HepG2 (cell line): ENCODE measurements around the gene SNAPIN. TPM values are rescaled to one million over a fixed set of nuclear protein-coding genes. Genes with fewer than 3 reads are reported as not detected.

Source experiments
- ATF2 ChIP-seq: sonication (generic); formaldehyde crosslinking; IDR thresholded peaks from 2 replicates; pipeline ENCODE4 v1.4.0; 2020; ENCODE audit warnings: missing genetic modification reagents
- ATM ChIP-seq: fragments of 450-650 bp; IDR thresholded peaks from 2 replicates; pipeline ENCODE4 v1.7.1; 2017; ENCODE audit warnings: mild to moderate bottlenecking, borderline replicate concordance
- BRCA1 ChIP-seq: sonication (generic); formaldehyde crosslinking; IDR thresholded peaks from 2 replicates; pipeline ENCODE4 v1.4.0; 2020; ENCODE audit warnings: missing genetic modification reagents
- CREBL2 ChIP-seq: sonication (generic); formaldehyde crosslinking; IDR thresholded peaks from 2 replicates; pipeline ENCODE4 v1.8.1; 2023; ENCODE audit warnings: missing genetic modification reagents, mild to moderate bottlenecking, borderline replicate concordance
- DDIT3 ChIP-seq: sonication (generic); formaldehyde crosslinking; IDR thresholded peaks from 2 replicates; pipeline ENCODE4 v1.4.0; 2020; ENCODE audit warnings: mild to moderate bottlenecking, missing genetic modification reagents
- FOXO4 ChIP-seq: sonication (generic); formaldehyde crosslinking; conservative IDR thresholded peaks from 2 replicates; pipeline ENCODE4 v1.8.1; 2023; ENCODE audit warnings: missing genetic modification reagents
- MAZ ChIP-seq, 2 experiments: sonication (generic) in 1 of 2; formaldehyde crosslinking in 1 of 2; IDR thresholded peaks; 2 replicates each; pipeline versions ENCODE4 v1.5.0 to v1.6.1; 2012 to 2020; ENCODE audit warnings: low read depth in 2 of 2, mild to moderate bottlenecking in 2 of 2, borderline replicate concordance in 1 of 2, improper control_type of control experiment in 1 of 2, low read length in 1 of 2, missing genetic modification reagents in 1 of 2, moderate library complexity in 1 of 2
- PLSCR1 ChIP-seq: sonication (generic); formaldehyde crosslinking; IDR thresholded peaks from 2 replicates; pipeline ENCODE4 v1.5.0; 2020; ENCODE audit warnings: missing genetic modification reagents, mild to moderate bottlenecking, borderline replicate concordance
- REPIN1 ChIP-seq: sonication (generic); formaldehyde crosslinking; IDR thresholded peaks from 2 replicates; pipeline ENCODE4 v1.8.0; 2022; ENCODE audit warnings: missing genetic modification reagents, low read depth, mild to moderate bottlenecking, borderline replicate concordance
- RXRA ChIP-seq: sonication (generic); formaldehyde crosslinking; IDR thresholded peaks from 2 replicates; pipeline ENCODE4 v1.5.1; 2020; ENCODE audit warnings: missing genetic modification reagents
- SNAPC4 ChIP-seq: sonication (generic); formaldehyde crosslinking; IDR thresholded peaks from 2 replicates; pipeline ENCODE4 v1.4.0; 2020; ENCODE audit warnings: mild to moderate bottlenecking, missing genetic modification reagents
- ZBTB44 ChIP-seq: sonication (generic); formaldehyde crosslinking; IDR thresholded peaks from 2 replicates; pipeline ENCODE4 v1.4.0; 2020; ENCODE audit warnings: missing genetic modification reagents
- ZNF143 ChIP-seq: sonication (generic); formaldehyde crosslinking; IDR thresholded peaks from 2 replicates; pipeline ENCODE4 v1.4.0; 2020; ENCODE audit warnings: missing genetic modification reagents
- ZNF414 ChIP-seq: sonication (generic); formaldehyde crosslinking; IDR thresholded peaks from 2 replicates; pipeline ENCODE4 v1.5.0; 2020; ENCODE audit warnings: missing genetic modification reagents
- ZSCAN12 ChIP-seq: sonication (generic); formaldehyde crosslinking; IDR thresholded peaks from 2 replicates; pipeline ENCODE4 v1.9.0; 2021; ENCODE audit warnings: mild to moderate bottlenecking, missing genetic modification reagents
- polyA plus RNA-seq, 8 experiments: library from polyadenylated mRNA; depleted of rRNA in 3 of 8; stranded (reverse) in 7 of 8; unstranded in 1 of 8; fragments of >200 nt; fragmentation: Illumina TruSeq in 4 of 8; extraction: Trizol in 4 of 8; gene quantifications; 2 replicates each; pipeline versions ENCODE4 v1.2.1 to v1.2.3, GENCODE V29; 2011 to 2016; ENCODE audit warnings: low read depth in 4 of 8, missing spikeins in 1 of 8, mixed read lengths in 1 of 8; ENCODE audit not compliant: insufficient read depth in 1 of 8
- total RNA-seq, 5 experiments: library from RNA; depleted of rRNA; stranded (reverse); fragments of >200 nt; fragmentation: Illumina TruSeq; extraction: Trizol; gene quantifications; 2 replicates each; pipeline ENCODE4 v1.2.3, GENCODE V29; 2016; ENCODE audit warnings: low read depth in 1 of 5

Gene SNAPIN
- total and polyA plus RNA-seq, 2 of the 13 experiments (the other 11 are each of a cell fraction or from before 2014, with no cell fraction given): 23.9 to 25.7 TPM

- peak; percentile 93 for TF ChIP-seq SNAPC4 (CRISPR knock-in tag)
- TF ChIP-seq RXRA (CRISPR knock-in tag): peak; percentile 39; the same call in 1 of the 2 replicates
- peak; percentile 95 for TF ChIP-seq ZNF143 (CRISPR knock-in tag)
- peak; percentile 41; the same call in 1 of the 2 replicates for TF ChIP-seq ATF2 (CRISPR knock-in tag)
- no peak for TF ChIP-seq ZBTB44 (CRISPR knock-in tag)
- peak; percentile 84; the same call in 1 of the 2 replicates for TF ChIP-seq MAZ (IDR thresholded peaks at IDR 0.05; ENCODE audit: borderline replicate concordance, low read depth, low read length)
- no peak for TF ChIP-seq MAZ (CRISPR knock-in tag; IDR thresholded peaks at IDR 0.05; ENCODE audit: low read depth)
- no peak for TF ChIP-seq ATM
- no peak for TF ChIP-seq REPIN1 (CRISPR knock-in tag)
- TF ChIP-seq FOXO4 (CRISPR knock-in tag): no peak
- TF ChIP-seq CREBL2 (CRISPR knock-in tag): peak; percentile 35; the same call in 1 of the 2 replicates
- TF ChIP-seq BRCA1 (CRISPR knock-in tag): no peak
- no peak for TF ChIP-seq PLSCR1 (CRISPR knock-in tag)
- TF ChIP-seq ZNF414 (CRISPR knock-in tag): peak; percentile 89; the same call in 1 of the 2 replicates
- 0 out of 2 replicates have a peak, but pooled peaks have one; percentile 42 for TF ChIP-seq ZSCAN12 (CRISPR knock-in tag)
- no peak for TF ChIP-seq DDIT3 (CRISPR knock-in tag)
Observed at GRCh38 chr1:153658400-153659174, at the start of gene SNAPIN (continued).
